GM12878 (cell line): ENCODE measurements around the gene PCDH1. TPM values are rescaled to one million over a fixed set of nuclear protein-coding genes. Genes with fewer than 3 reads are reported as not detected.

Experiments used
- ATAC-seq: fragments of 200-7000 bp; cut with Tn5 transposase; 3 replicates; pipeline ENCODE4 v1.9.1; 2020; ENCODE audit warnings: mild to moderate bottlenecking, moderate library complexity
- BruUV-seq: library from RNA; stranded (reverse); fragments of 400-500 nt; replicated peaks from 2 replicates; lab custom pipeline; 2021; lab: Mats Ljungman, UMichigan
- CTCF ChIA-PET: fragments of 300-600 bp; sonication (Branson Sonifier 250); formaldehyde crosslinking; extraction: SDS; loops from one replicate; lab custom pipeline; 2021; ENCODE audit warnings: inconsistent platforms; lab: Yijun Ruan, JAX
- POLR2A ChIA-PET: fragments of 350-600 bp; formaldehyde crosslinking; extraction: SDS; loops from one replicate; lab custom pipeline; 2021; ENCODE audit warnings: inconsistent platforms; lab: Charles Lee
- RAD21 ChIA-PET: fragments of 300-600 bp; sonication (Branson Sonifier 250); formaldehyde crosslinking; loops from one replicate; lab custom pipeline; 2023; ENCODE audit warnings: antibody characterized with exemption; ENCODE audit not compliant: unreplicated experiment; lab: Charles Lee
- SMC1A ChIA-PET: fragments of 300-600 bp; sonication (Branson Sonifier 250); formaldehyde crosslinking; loops from one replicate; lab custom pipeline; 2023; ENCODE audit not compliant: unreplicated experiment, uncharacterized antibody; lab: Charles Lee
- DNase-seq: peaks from one replicate; pipeline ENCODE4 v3.0.0-alpha.2; 2011; ENCODE audit warnings: low read depth, low spot score
- FAIRE-seq: peaks from 3 replicates; lab custom pipeline; 2011; peaks lifted over from hg19 to GRCh38; lab: Jason Lieb, UNC
- H2AFZ ChIP-seq: 2 replicates; pipeline ENCODE4 v1.6.0; 2011; ENCODE audit warnings: low read depth, low read length, control low read depth; ENCODE audit not compliant: control insufficient read depth
- H3K27ac ChIP-seq: 2 replicates; pipeline ENCODE4 v1.5.1; 2011; ENCODE audit warnings: control low read depth; ENCODE audit not compliant: control insufficient read depth, insufficient read depth
- H3K27me3 ChIP-seq, 2 experiments: replicated peaks in 1 of 2; 2 replicates each; pipeline versions ENCODE4 v1.6.0 to v1.6.1; 2011; ENCODE audit warnings: low read length in 1 of 2; ENCODE audit not compliant: control insufficient read depth in 2 of 2, insufficient read depth in 2 of 2
- H3K36me3 ChIP-seq, 2 experiments: 2 replicates each; pipeline ENCODE4 v1.5.1; 2011; ENCODE audit warnings: low read length in 1 of 2; ENCODE audit not compliant: control insufficient read depth in 2 of 2, insufficient read depth in 2 of 2
- H3K4me1 ChIP-seq: 2 replicates; pipeline ENCODE4 v1.6.1; 2011; ENCODE audit warnings: mild to moderate bottlenecking, low read length, moderate library complexity, mixed read lengths; ENCODE audit not compliant: control insufficient read depth, insufficient read depth
- H3K4me2 ChIP-seq: 2 replicates; pipeline ENCODE4 v1.6.0; 2011; ENCODE audit warnings: control low read depth; ENCODE audit not compliant: control insufficient read depth, insufficient read depth
- H3K4me3 ChIP-seq: fragments of 200-600 bp; sonication (generic); 2 replicates; pipeline ENCODE4 v1.5.1; 2016
- H3K79me2 ChIP-seq: 2 replicates; pipeline ENCODE4 v1.6.0; 2011; ENCODE audit warnings: low read length; ENCODE audit not compliant: control insufficient read depth, insufficient read depth
- H3K9ac ChIP-seq: 2 replicates; pipeline ENCODE4 v1.8.0; 2011; ENCODE audit warnings: low read length, control low read depth, mixed read lengths; ENCODE audit not compliant: control insufficient read depth, insufficient read depth
- H3K9me3 ChIP-seq: replicated peaks from 3 replicates; pipeline ENCODE4 v1.5.1; 2011; ENCODE audit warnings: mild to moderate bottlenecking, low read length; ENCODE audit not compliant: control insufficient read depth, insufficient read depth
- H4K20me1 ChIP-seq: 2 replicates; pipeline ENCODE4 v1.6.0; 2011; ENCODE audit not compliant: control insufficient read depth, insufficient read depth
- ASH2L ChIP-seq: fragments of 300-600, 200-600 bp; sonication (generic); IDR thresholded peaks from 2 replicates; pipeline ENCODE4 v1.6.1; 2017; ENCODE audit warnings: low read depth, mild to moderate bottlenecking, borderline replicate concordance
- CHD1 ChIP-seq: IDR thresholded peaks from 2 replicates; pipeline ENCODE4 v1.6.1; 2012; ENCODE audit warnings: low read depth, low read length, improper control_type of control experiment
- FOXK2 ChIP-seq: fragments of 450-650 bp; IDR thresholded peaks from 2 replicates; pipeline ENCODE4 v1.6.1; 2017; ENCODE audit warnings: mild to moderate bottlenecking, moderate library complexity
- PML ChIP-seq: IDR thresholded peaks from 2 replicates; pipeline ENCODE4 v1.6.1; 2012; ENCODE audit warnings: low read length, inconsistent platforms
- SMC3 ChIP-seq: IDR thresholded peaks from 2 replicates; pipeline ENCODE4 v1.6.1; 2011; ENCODE audit warnings: low read length, improper control_type of control experiment, borderline replicate concordance
- TBL1XR1 ChIP-seq: IDR thresholded peaks from 2 replicates; pipeline ENCODE4 v1.6.1; 2012; ENCODE audit warnings: low read depth, low read length, improper control_type of control experiment
- TCF7 ChIP-seq: IDR thresholded peaks from 2 replicates; pipeline ENCODE4 v1.6.1; 2014; ENCODE audit warnings: antibody characterized with exemption, borderline replicate concordance
- ZBTB33 ChIP-seq: fragments of 450-650 bp; IDR thresholded peaks from 2 replicates; pipeline ENCODE4 v1.6.1; 2017; ENCODE audit warnings: mild to moderate bottlenecking
- WGBS: methylation state at CpG from one replicate; pipeline ENCODE4 v1.1.6; 2016; ENCODE audit warnings: low lambda C conversion rate; ENCODE audit not compliant: insufficient replicate concordance, insufficient coverage; ENCODE audit errors: missing lambda C conversion rate; 5-methylcytosine and 5-hydroxymethylcytosine counted together
- in situ Hi-C: fragments of 300-500 bp; cut with MboI; formaldehyde crosslinking; loops from 9 replicates; pipeline ENCODE4 v1.14.3; 2018; ENCODE audit warnings: mixed read lengths
- intact Hi-C: fragments of 100-400 bp; cut with micrococcal nuclease; formaldehyde crosslinking; loops from one replicate; pipeline ENCODE4 v1.14.2; 2022; ENCODE audit not compliant: unreplicated experiment
- polyA plus RNA-seq, 11 experiments: library from polyadenylated mRNA; depleted of rRNA in 4 of 11; unstranded in 6 of 11; stranded (reverse) in 5 of 11; fragments of >200 nt; fragmentation: Nextera tagmentation in 4 of 11; fragmentation: Illumina TruSeq in 1 of 11; extraction: Ambion mirVana in 4 of 11; extraction: Trizol in 1 of 11; gene quantifications; 1 replicate in 1 of 11; 2 replicates in 10 of 11; pipeline versions ENCODE4 v1.2.1 to v1.2.3, GENCODE V29; 2011 to 2016; ENCODE audit warnings: inconsistent platforms in 2 of 11, missing spikeins in 2 of 11, low read depth in 1 of 11
- total RNA-seq, 4 experiments: library from RNA; depleted of rRNA in 3 of 4; stranded (reverse); fragments of >200 nt in 3 of 4; fragmentation: Illumina TruSeq in 1 of 4; extraction: Trizol in 1 of 4; gene quantifications; 2 replicates each; pipeline versions ENCODE4 v1.2.1 to v1.2.3, GENCODE V29; 2013 to 2021

Gene PCDH1
- total and polyA plus RNA-seq, 10 of the 15 experiments (the other 5 are each of a cell fraction or from before 2014, with no cell fraction given), result 0.07 to 0.36 (median 0.16) TPM; not detected in 7

DNA sequence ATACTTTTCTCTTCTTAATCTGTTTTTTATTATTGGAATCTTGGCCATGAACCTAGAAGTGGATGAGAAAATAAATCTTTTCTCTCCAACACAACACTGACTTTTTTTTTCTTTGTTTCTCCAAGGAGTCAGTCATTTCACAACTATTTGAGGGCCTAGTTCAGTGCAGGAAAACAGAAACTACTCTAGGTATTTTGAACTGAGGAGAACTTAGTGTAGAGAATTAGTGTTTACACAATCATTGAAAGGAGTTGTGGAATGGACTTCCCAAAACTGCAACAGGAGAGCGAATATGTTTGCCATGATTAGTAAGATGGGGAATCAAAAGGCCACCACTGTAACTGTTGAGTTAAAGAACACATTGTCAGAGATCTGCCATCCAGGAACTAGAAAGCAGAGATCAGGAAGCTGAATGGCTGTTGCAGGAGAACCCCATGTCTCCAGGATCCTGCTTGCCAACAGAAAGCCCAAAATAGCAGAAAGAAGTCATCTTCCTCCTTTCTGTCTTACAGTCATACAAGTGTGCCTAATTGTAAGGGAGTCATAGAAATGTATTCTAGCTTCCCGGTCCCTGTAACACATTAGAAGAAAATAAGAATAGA, 20.3 kb upstream of the PCDH1 start:
- Histone ChIP-seq H3K36me3 (no peaks in the 10 kb centered on the region), H3K27ac (no peak overlapping the region), H3K4me2 (no peak overlapping the region), H4K20me1 (no peaks in the 10 kb centered on the region), H3K9me3 (no peaks in the 10 kb centered on the region), H3K79me2 (no peaks in the 10 kb centered on the region), H3K9ac (no peak overlapping the region), H2AFZ (no peak overlapping the region), H3K4me3 (no peak overlapping the region), H3K4me1 (no peaks in the 10 kb centered on the region), H3K27me3 (no peaks in the 10 kb centered on the region; a peak in 1 of 4 replicates)
- BruUV-seq, result no TSS peak
- no peak for DNase-seq
- ChIA-PET CTCF (interaction anchor here (2.4 kb wide), 1 partner anchor 206 kb away, joined by 6 read pairs; no protein-coding TSS in a partner anchor), SMC1A (no interaction called here), RAD21 (no interaction called here), POLR2A (no interaction called here)
- in situ Hi-C loops, result no loop called here
- no peak for ATAC-seq
- no peak for FAIRE-seq
- intact Hi-C loops, result no loop called here
- 36% methylated on average over 2 of the region's 2 CpGs for WGBS
- TF ChIP-seq TBL1XR1 (no peak), ZBTB33 (no peak), PML (no peak), CHD1 (no peak), ASH2L (no peak), TCF7 (no peak), FOXK2 (no peak), SMC3 (no peak)
